GM18868 (cell line): Measurements from ENCODE around the gene ALPI.
"Not testable (repeated sequence)": the region's sequence is repeated elsewhere in the genome, so short reads cannot be mapped to it uniquely, and the experiment has no call there.

Experiments used
- ATAC-seq: cut with Tn5 transposase; IDR thresholded peaks from one replicate; pipeline ENCODE4 v1.9.1; 2021; ENCODE audit warnings: mild to moderate bottlenecking, moderate library complexity; ENCODE audit not compliant: unreplicated experiment

Gene ALPI

GRCh38 chr2:232441147-232441651 is 14.8 kb upstream of the ALPI start:
- ATAC-seq = no peak

GRCh38 chr2:232441922-232442321 is 14.0 kb upstream of the ALPI start:
- not testable (repeated sequence) for ATAC-seq

GRCh38 chr2:232442431-232442830 is 13.5 kb upstream of the ALPI start:
- ATAC-seq = not testable (repeated sequence)

GRCh38 chr2:232443047-232443446 is 12.9 kb upstream of the ALPI start:
- not testable (repeated sequence) for ATAC-seq

GRCh38 chr2:232443669-232444408 is 12.1 kb upstream of the ALPI start:
- ATAC-seq = not testable (repeated sequence)

- ATAC-seq = peak; percentile 42
Observed at GRCh38 chr2:232444409-232445148, 11.4 kb upstream of the ALPI start.

GRCh38 chr2:232445149-232445885 is 10.6 kb upstream of the ALPI start:
- not testable (repeated sequence) for ATAC-seq

- ATAC-seq = not testable (repeated sequence)
Observed at GRCh38 chr2:232446266-232446777, 9.6 kb upstream of the ALPI start.

- no peak for ATAC-seq
Observed at GRCh38 chr2:232447091-232447620, 8.8 kb upstream of the ALPI start.

GRCh38 chr2:232447638-232448303 is 8.2 kb upstream of the ALPI start:
- no peak for ATAC-seq

- no peak for ATAC-seq
Observed at GRCh38 chr2:232448304-232448690, 7.7 kb upstream of the ALPI start.

GRCh38 chr2:232449964-232450363 is 6.0 kb upstream of the ALPI start:
- ATAC-seq = no peak

GRCh38 chr2:232451645-232452044 is 4.3 kb upstream of the ALPI start:
- not testable (repeated sequence) for ATAC-seq

GRCh38 chr2:232454630-232455029 is 1.3 kb upstream of the ALPI start:
- ATAC-seq = no peak

GRCh38 chr2:232456296-232457120 is 555 bp downstream of the ALPI start:
- no peak for ATAC-seq

- ATAC-seq = no peak
Observed at GRCh38 chr2:232457121-232458011, 1.4 kb downstream of the ALPI start.

GRCh38 chr2:232458051-232458660 is 2.2 kb downstream of the ALPI start:
- no peak for ATAC-seq
